Mucosa of descending colon (tissue), 3 donors: Measurements from ENCODE around the gene GPLD1. TPM values are rescaled to one million over a fixed set of nuclear protein-coding genes. Genes with fewer than 3 reads are reported as not detected.

Experiments
- ATAC-seq: fragments of 200-7000 bp; cut with Tn5 transposase; one replicate; pipeline ENCODE4 v1.9.1; 2020; ENCODE audit warnings: mild to moderate bottlenecking, moderate library complexity
- DNase-seq, 3 donors: peaks; one replicate each; pipeline ENCODE4 v3.0.0-alpha.2; 2020
- H3K36me3 ChIP-seq: fragments of 200-600 bp; one replicate; pipeline ENCODE4 v1.8.0; 2021; ENCODE audit warnings: low read depth, mild to moderate bottlenecking
- H3K4me1 ChIP-seq: fragments of 200-600 bp; one replicate; pipeline ENCODE4 v1.8.0; 2021; ENCODE audit warnings: low read depth, mild to moderate bottlenecking
- H3K4me3 ChIP-seq: fragments of 200-600 bp; one replicate; pipeline ENCODE4 v1.8.0; 2021; ENCODE audit warnings: mild to moderate bottlenecking
- H3K9me3 ChIP-seq: fragments of 200-600 bp; one replicate; pipeline ENCODE4 v1.8.0; 2021; ENCODE audit warnings: mild to moderate bottlenecking
- CTCF ChIP-seq: fragments of 200-600 bp; IDR thresholded peaks from one replicate; pipeline ENCODE4 v1.8.0; 2022; ENCODE audit warnings: antibody characterized with exemption, mild to moderate bottlenecking
- intact Hi-C, 2 donors: fragments of 100-400 bp; cut with DNase I in 1 of 2; cut with micrococcal nuclease in 1 of 2; formaldehyde crosslinking; loops; one replicate each; pipeline versions ENCODE4 v1.11.0 to v1.11.1; 2022; cut with DNase I, micrococcal nuclease
- total RNA-seq, 3 donors: library from RNA; stranded (reverse); fragmentation: NEBNext Ultra II Directional in 2 of 3; extraction: Animal tissue kit (Norgen Biotek cat#: 25700) in 2 of 3; gene quantifications; one replicate each; pipeline versions ENCODE4 v1.2.1 to v1.2.4, GENCODE V29; 2021 to 2023
- donor health status: DM: no; HTN: no; CAD: no; lungs with moderate emphysema.
- donor health status: DM: no; HTN: no; CAD: no.
- donor health status: DM: no; HTN: yes; CAD: no.

GPLD1 gene
- total RNA-seq, 3 donors from 2014 or later = 0.36 to 5.8 (median 1.8) TPM

- no peak for DNase-seq
- no peaks in the 10 kb centered on the region for H3K36me3 ChIP-seq
- no peak for ATAC-seq
- H3K4me3 ChIP-seq = no peak overlapping the region
- TF ChIP-seq CTCF = no peak
- no peaks in the 10 kb centered on the region for H3K9me3 ChIP-seq
- H3K4me1 ChIP-seq = peaks cover 7% of the 10 kb centered on the region
- intact Hi-C loops = no loop called here
Measured at GRCh38 chr6:24497254-24497970, 8.0 kb upstream of the GPLD1 start.

GRCh38 chr6:24494821-24495795 is 5.7 kb upstream of the GPLD1 start, which contains the start of gene ALDH5A1:
Gene ALDH5A1 (plus strand): TSS chr6:24494969. CDS start chr6:24494997, 28 bp downstream.
- TF ChIP-seq CTCF = no peak
- H3K9me3 ChIP-seq = no peaks in the 10 kb centered on the region
- no peaks in the 10 kb centered on the region for H3K36me3 ChIP-seq
- peak within 1 kb of the TSS; percentile 29 for H3K4me3 ChIP-seq
- peak; percentile 79 to 86 (median 85) for DNase-seq
- intact Hi-C loops = no loop called here
- ATAC-seq = peak; percentile 90
- peaks cover 7% of the 10 kb centered on the region for H3K4me1 ChIP-seq

- intact Hi-C loops = no loop called here
- no peak for DNase-seq
- TF ChIP-seq CTCF = no peak
- H3K36me3 ChIP-seq = no peaks in the 10 kb centered on the region
- H3K9me3 ChIP-seq = no peaks in the 10 kb centered on the region
- H3K4me1 ChIP-seq = peaks cover 7% of the 10 kb centered on the region
- ATAC-seq = no peak
- peak overlapping the region; percentile 29 for H3K4me3 ChIP-seq
Measured at GRCh38 chr6:24493945-24494820, 4.8 kb upstream of the GPLD1 start.

DNA sequence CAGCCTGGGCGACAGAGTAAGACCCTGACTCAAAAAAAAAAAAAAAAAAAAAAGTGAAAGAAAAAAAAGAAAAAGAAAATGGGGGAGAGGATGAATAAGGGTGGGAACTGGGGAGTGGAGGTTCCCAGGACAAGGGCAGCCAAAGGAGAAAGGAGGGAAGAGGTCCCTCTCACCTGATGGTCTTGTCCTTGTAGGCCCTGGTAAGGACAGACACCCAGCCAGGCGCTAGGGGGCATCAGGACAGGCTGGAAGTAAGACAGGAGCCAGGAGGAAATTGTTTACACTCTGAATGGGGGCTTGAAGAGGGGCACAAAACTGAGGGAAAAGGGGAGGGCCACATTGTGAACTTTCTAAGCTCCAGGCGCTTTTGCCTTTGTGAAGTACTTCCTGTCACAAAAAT is 3.1 kb upstream of the GPLD1 start:
- intact Hi-C loops = no loop called here
- no peaks in the 10 kb centered on the region for H3K9me3 ChIP-seq
- no peak for TF ChIP-seq CTCF
- DNase-seq (peak in 2 of 3 donors; percentile 45 to 46), ATAC-seq (no peak)
- H3K4me1 ChIP-seq = peaks cover 7% of the 10 kb centered on the region
- H3K36me3 ChIP-seq = no peaks in the 10 kb centered on the region
- no peak overlapping the region for H3K4me3 ChIP-seq

- Histone ChIP-seq H3K9me3 (no peaks in the 10 kb centered on the region), H3K4me3 (no peak overlapping the region), H3K4me1 (peaks cover 7% of the 10 kb centered on the region), H3K36me3 (no peaks in the 10 kb centered on the region)
- no peak for TF ChIP-seq CTCF
- intact Hi-C loops = no loop called here
- DNase-seq (no peak), ATAC-seq (no peak)
Measured at GRCh38 chr6:24490948-24491347, 1.6 kb upstream of the GPLD1 start.
